Fibroblast of pulmonary artery (primary cell): ENCODE measurements around the gene UTS2R.
"Not testable (repeated sequence)": the region's sequence is repeated elsewhere in the genome, so short reads cannot be mapped to it uniquely, and the experiment has no call there.

Experiments used
- DNase-seq: peaks from one replicate; pipeline ENCODE4 v3.0.0-alpha.2; 2010; ENCODE audit warnings: low read depth
- H3K4me3 ChIP-seq: replicated peaks from 2 replicates; pipeline ENCODE4 v1.5.1; 2011; ENCODE audit warnings: low read depth, mild to moderate bottlenecking, control low read depth, low read length, moderate library complexity
- CTCF ChIP-seq: IDR thresholded peaks from 2 replicates; pipeline ENCODE4 v1.5.1; 2011; ENCODE audit warnings: mild to moderate bottlenecking, control low read depth, low read length, inconsistent platforms; ENCODE audit errors: missing control alignments

UTS2R gene

DNA sequence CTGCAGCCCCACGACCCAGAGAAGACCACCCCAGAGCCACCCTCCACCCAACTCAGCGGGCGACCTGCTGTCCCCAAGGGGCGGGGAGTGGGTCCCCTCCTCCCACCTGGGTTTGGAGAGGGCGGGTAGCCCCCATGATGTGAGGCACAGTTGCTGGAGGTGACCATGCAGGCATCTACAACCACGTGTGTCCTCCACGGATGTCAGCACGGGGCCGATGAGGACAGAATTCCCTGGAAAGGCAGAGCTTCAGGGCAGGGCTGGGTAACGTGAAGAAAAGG, 7.1 kb downstream of the UTS2R start:
- no peak for TF ChIP-seq CTCF
- H3K4me3 ChIP-seq: no peak overlapping the region
- DNase-seq: no peak

DNA sequence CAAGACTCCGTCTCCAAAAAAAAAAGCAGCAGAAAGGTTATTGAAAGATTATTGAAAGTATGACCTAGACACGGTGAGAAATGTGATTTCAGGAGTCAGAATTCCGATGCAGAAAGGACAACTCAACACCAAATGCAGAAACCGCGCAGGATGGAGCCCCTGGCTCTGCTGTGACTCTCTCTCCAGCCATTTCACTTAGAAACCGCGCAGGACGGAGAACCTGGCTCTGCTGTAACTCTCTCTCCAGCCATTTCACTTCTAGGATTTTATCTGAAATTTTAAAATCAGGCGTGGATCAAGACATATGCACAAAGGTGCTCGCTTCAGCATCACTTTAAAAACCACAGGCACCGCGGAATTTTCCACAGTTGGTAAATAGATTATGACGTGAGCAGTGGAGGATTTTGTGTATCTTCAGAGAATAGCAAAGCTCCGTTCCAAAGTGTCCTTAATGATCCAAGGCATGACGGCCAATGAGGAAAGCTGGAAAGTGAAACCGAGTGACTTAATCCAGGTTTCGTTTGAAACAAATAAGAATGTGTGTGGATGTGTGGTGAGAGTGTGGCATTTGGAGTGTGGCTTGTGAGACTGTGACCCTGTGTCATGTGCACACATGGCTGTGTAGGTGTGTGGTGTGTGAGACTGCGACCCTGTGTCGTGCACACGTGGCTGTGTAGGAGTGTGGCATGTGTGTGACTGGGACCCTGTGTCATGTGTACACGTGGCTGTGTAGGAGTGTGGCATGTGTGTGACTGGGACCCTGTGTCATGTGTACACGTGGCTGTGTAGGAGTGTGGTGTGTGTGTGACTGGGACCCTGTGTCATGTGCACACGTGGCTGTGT, 9.5 kb downstream of the UTS2R start:
- no peak for TF ChIP-seq CTCF
- DNase-seq: peak; percentile 10
- no peak overlapping the region for H3K4me3 ChIP-seq

- DNase-seq, H3K4me3 ChIP-seq: not testable (repeated sequence)
Observed at GRCh38 chr17:82381703-82382009, 10.1 kb downstream of the UTS2R start.

DNA sequence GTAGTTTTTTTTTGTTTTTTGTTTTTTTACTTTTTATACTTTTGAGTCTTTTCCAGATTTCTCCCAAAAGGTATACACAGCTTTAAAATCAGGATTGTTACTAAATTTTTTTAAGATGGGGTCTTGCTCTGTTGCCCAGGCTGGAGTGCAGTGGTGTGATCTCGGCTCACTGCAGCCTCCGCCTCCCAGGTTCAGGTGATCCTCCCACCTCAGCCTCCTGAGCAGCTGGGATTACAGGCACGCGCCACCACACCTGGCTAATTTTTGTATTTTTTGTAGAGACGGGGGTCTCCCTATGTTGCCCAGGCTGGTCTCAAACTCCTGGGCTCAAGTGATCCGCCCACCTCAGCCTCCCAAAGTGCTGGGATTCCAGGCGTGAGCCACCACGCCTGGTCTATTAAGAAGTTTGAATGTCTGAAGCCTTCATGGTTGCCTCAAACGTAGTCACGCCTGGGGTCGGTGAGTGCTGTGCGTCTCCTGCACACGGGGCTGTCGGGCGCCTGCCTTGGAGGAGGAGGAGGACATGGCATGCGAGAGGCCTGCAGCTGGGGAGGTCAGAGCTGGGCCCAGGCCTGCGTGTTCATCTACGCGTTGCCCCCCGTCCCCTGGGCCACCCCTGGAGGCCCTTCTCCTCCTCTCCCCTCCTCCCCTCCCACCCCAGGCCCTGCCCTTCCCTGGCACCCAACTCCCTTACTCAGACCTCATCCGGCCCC, 10.8 kb downstream of the UTS2R start:
- not testable (repeated sequence) for DNase-seq, H3K4me3 ChIP-seq

DNA sequence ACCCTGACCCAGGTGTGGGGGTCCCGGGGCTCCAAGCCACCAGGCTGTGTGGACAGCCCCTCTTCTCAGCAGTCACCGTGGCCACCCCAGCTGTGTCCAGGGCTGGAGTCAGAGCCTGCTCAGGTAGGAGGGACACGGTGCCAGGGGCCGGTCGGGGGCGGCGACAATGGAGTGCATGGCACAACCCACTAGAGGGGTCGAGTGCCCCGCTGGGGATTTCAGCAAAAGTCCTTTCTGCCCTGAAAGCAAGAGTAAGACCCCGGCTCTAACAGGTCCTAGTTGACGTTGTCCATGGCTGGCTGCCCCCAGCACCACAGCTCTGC, 11.3 kb downstream of the UTS2R start:
- DNase-seq: no peak
- TF ChIP-seq CTCF: no peak
- H3K4me3 ChIP-seq: no peak overlapping the region

GRCh38 chr17:82383411-82383810, 11.8 kb downstream of the UTS2R start:
- no peak for DNase-seq
- no peak overlapping the region for H3K4me3 ChIP-seq
- no peak for TF ChIP-seq CTCF

DNA sequence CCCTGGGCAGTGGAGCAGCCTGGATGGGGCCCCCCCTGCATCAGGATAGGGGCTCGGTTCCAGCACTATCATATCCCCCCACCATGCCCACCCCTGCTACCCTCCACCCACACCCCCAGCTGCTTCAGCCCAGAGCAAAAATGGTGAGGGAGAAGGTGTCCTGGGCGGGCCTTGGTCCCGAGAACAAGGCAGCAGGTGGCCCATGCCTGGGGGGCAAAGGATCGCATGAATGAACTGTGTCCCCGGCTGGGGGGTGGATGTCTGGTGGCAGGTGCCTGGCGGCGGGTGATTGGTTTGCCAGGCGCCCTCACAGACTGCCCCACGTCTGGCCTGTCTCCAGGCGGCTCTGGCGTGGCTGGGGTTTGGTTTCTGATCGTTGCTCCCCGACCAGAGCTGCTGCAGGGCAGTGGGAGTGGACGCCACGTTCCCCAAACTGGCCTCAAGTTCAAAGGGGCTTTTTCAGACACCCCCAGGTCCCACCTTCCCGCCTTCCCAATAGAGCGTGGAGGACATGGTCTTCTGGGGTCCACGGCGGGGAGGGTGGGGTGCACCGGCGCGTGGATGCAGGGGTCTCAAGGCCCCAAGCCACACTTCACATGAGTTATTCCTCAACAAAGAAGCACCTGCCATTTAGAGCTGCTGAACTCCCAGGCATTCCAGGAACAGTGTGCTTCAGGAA, 12.6 kb downstream of the UTS2R start:
- no peak overlapping the region for H3K4me3 ChIP-seq
- TF ChIP-seq CTCF: no peak
- DNase-seq: no peak
